Prostate gland (tissue), 2 donors: ENCODE data around the gene LHB. TPM values are rescaled to one million over a fixed set of nuclear protein-coding genes. Genes with fewer than 3 reads are reported as not detected.

Source experiments
- DNase-seq: peaks from one replicate; pipeline ENCODE4 v3.0.0-alpha.2; 2019; ENCODE audit warnings: low spot score
- H3K27ac ChIP-seq, 2 donors: fragments of 200-600 bp; sonication (generic); 2 replicates each; pipeline ENCODE4 v1.5.1; 2017 to 2019
- H3K27me3 ChIP-seq: fragments of 200-600 bp; sonication (generic); replicated peaks from 2 replicates; pipeline ENCODE4 v1.5.1; 2019; ENCODE audit not compliant: insufficient read depth
- H3K36me3 ChIP-seq, 2 donors: fragments of 200-600 bp; sonication (generic); 1 replicate in 1 of 2; 2 replicates in 1 of 2; pipeline versions ENCODE4 v1.5.1 to v1.8.1; 2017 to 2019
- H3K4me1 ChIP-seq: fragments of 200-600 bp; sonication (generic); replicated peaks from 2 replicates; pipeline ENCODE4 v1.5.1; 2019
- H3K4me3 ChIP-seq, 2 donors: fragments of 200-600 bp; sonication (generic); 2 replicates each; pipeline ENCODE4 v1.5.1; 2017 to 2019
- H3K9me3 ChIP-seq: fragments of 200-600 bp; sonication (generic); 2 replicates; pipeline ENCODE4 v1.5.1; 2017
- POLR2A ChIP-seq: fragments of 450-650 bp; IDR thresholded peaks from one replicate; pipeline ENCODE4 v1.6.1; 2016; ENCODE audit warnings: antibody characterized with exemption, mild to moderate bottlenecking
- POLR2AphosphoS5 ChIP-seq: sonication (generic); formaldehyde crosslinking; IDR thresholded peaks from one replicate; pipeline ENCODE4 v1.6.1; 2017; ENCODE audit warnings: antibody characterized with exemption
- WGBS: methylation state at CpG from one replicate; pipeline ENCODE4 v1.1.5; 2018; 5-methylcytosine and 5-hydroxymethylcytosine counted together
- intact Hi-C: fragments of 100-400 bp; cut with DNase I; formaldehyde crosslinking; loops from one replicate; pipeline ENCODE4 v1.14.2; 2022
- total RNA-seq, 2 donors: library from RNA; depleted of rRNA; stranded (reverse); fragments of >200 nt; gene quantifications; one replicate each; pipeline ENCODE4 v1.1.0, GENCODE V29; 2016
- TF ChIP-seq, protein P1 (sequence below), 4 experiments: fragments of 200-600 bp in 2 of 4; fragments of 450-650 bp in 2 of 4; sonication (generic) in 2 of 4; IDR thresholded peaks; 1 replicate in 3 of 4; 2 replicates in 1 of 4; pipeline ENCODE4 v1.5.1; 2016 to 2019; ENCODE audit warnings: antibody characterized with exemption in 4 of 4, mild to moderate bottlenecking in 2 of 4, moderate library complexity in 2 of 4

The LHB gene
- total RNA-seq, 2 donors from 2014 or later, result 5.2 TPM; not detected in 1

DNA sequence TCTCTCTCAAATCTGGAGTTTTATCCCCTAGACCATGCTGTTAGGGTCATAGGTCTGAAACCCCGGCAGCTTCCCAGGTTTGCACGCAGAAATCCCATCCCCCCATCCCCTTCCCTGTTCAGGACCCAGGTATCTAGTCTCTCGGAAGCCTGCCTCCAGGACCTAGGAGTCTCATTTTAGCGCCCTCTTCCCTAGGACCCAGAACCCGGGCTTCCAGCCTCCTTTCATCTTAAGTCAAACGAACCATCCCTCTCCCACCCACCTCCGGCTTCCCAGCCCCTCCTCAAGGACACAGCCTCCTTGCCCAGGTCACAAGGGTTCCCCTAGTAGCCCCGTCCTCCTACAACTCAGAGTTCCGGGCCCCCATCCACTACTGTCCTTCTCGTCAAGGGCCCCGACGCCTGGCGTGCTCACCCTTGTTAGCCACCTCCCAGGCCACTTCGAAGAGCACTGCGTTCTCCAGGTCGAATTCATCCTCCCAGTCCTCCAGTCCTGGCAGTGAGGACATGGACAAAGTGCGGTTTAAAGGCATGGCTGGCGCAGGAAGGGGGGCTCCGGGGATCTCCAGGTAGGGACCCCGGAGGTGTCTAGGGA, 24.2 kb downstream of the LHB start:
- H3K36me3 ChIP-seq, result no peaks in the 10 kb centered on the region
- WGBS, result under 1% methylated on average over 20 of the region's 20 CpGs
- no peaks in the 10 kb centered on the region for H3K9me3 ChIP-seq
- intact Hi-C loops, result no loop called here
- H3K4me3 ChIP-seq, result peak overlapping the region; percentile 74 to 88
- TF ChIP-seq POLR2A, result no peak
- TF ChIP-seq, protein P1, sequence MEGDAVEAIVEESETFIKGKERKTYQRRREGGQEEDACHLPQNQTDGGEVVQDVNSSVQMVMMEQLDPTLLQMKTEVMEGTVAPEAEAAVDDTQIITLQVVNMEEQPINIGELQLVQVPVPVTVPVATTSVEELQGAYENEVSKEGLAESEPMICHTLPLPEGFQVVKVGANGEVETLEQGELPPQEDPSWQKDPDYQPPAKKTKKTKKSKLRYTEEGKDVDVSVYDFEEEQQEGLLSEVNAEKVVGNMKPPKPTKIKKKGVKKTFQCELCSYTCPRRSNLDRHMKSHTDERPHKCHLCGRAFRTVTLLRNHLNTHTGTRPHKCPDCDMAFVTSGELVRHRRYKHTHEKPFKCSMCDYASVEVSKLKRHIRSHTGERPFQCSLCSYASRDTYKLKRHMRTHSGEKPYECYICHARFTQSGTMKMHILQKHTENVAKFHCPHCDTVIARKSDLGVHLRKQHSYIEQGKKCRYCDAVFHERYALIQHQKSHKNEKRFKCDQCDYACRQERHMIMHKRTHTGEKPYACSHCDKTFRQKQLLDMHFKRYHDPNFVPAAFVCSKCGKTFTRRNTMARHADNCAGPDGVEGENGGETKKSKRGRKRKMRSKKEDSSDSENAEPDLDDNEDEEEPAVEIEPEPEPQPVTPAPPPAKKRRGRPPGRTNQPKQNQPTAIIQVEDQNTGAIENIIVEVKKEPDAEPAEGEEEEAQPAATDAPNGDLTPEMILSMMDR (IDR thresholded peaks at IDR 0.05), result no peak
- no peak for TF ChIP-seq POLR2AphosphoS5
- H3K27me3 ChIP-seq, result no peaks in the 10 kb centered on the region
- peaks cover 19% of the 10 kb centered on the region for H3K4me1 ChIP-seq
- peak overlapping the region; percentile 97 to 98 for H3K27ac ChIP-seq
- no peak for DNase-seq

DNA sequence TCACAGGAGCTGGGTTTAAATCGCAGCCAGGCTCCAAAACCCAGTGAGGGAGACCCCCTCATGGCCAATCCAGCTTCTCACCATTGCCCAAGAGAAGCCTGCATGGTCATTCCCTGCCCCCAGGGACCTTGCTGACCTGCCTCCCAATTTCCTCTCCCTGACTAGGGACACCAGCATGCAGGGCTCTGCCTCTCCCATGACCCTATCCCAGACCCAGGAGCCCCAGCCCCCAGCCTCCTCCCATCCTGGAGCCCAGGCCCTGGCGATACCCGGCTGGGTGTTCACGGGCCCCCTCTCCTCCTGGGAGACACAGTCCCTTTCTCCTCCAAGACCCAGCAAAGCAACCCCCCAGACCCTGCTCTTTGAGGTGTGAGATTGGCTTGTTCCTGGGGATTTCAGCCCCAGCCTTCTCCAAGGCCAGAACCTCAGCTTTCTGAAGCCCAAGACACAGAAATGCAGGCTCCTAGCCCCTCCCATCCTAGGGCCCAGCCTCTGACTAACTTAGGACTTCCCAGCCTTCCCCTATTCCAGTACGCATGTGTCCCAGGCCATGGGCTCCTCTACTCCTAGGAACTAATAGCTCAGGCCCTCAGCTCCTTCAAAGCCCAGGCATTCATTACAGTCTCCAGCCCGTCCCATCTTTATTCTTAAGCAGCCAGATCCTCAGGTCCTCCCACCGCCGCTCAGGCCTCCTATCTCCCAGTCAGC, 24.9 kb downstream of the LHB start:
- no peaks in the 10 kb centered on the region for H3K27me3 ChIP-seq
- no peaks in the 10 kb centered on the region for H3K9me3 ChIP-seq
- H3K27ac ChIP-seq, result peak overlapping the region; percentile 97 to 98
- peak overlapping the region; percentile 74 to 88 for H3K4me3 ChIP-seq
- no peaks in the 10 kb centered on the region for H3K36me3 ChIP-seq
- TF ChIP-seq POLR2AphosphoS5 (peak; percentile 89), POLR2A (peak; percentile 83)
- TF ChIP-seq, protein P1 (IDR thresholded peaks at IDR 0.05), result no peak
- DNase-seq, result peak; percentile 74
- peaks cover 19% of the 10 kb centered on the region for H3K4me1 ChIP-seq
- 12% methylated on average over 8 of the region's 8 CpGs for WGBS
- intact Hi-C loops, result no loop called here

DNA sequence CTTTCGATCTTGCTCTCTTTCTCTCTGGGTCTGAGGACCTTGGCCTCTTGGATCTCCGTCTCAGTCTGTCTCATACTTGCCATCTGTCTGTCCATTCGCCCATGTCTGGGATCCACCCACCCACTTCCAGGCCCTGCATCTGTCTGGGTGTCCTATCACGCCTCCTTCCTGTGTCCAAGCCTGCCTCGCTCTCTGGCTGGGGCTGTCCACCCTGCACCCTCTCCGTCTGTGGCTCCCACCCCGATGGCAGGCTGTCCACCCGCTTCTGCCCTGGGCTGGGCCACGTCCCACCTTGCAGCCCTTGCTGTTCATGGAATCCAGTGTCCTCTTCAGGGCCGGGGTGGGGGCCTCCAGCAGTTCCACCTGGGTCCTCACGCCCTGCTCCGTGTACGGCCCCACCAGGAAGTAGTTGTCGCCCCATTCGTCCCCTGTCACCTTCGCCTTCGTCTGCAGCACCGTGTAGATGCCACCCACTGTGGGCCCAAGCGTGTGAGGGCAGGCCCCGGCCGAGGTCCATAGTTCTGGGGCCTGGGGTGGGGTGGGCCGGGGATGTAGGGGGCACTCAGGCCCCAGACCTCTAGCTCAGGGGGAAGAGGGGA, 25.8 kb downstream of the LHB start:
- Histone ChIP-seq H3K4me1 (peaks cover 19% of the 10 kb centered on the region), H3K4me3 (peak overlapping the region; percentile 74 to 88), H3K27ac (peak overlapping the region in 1 of 2 donors; percentile 97), H3K36me3 (no peaks in the 10 kb centered on the region), H3K9me3 (no peaks in the 10 kb centered on the region), H3K27me3 (no peaks in the 10 kb centered on the region)
- 69% methylated on average over 22 of the region's 22 CpGs for WGBS
- no peak for DNase-seq
- TF ChIP-seq, protein P1 (IDR thresholded peaks at IDR 0.05), result no peak
- TF ChIP-seq POLR2AphosphoS5 (no peak), POLR2A (no peak)
- intact Hi-C loops, result no loop called here

DNA sequence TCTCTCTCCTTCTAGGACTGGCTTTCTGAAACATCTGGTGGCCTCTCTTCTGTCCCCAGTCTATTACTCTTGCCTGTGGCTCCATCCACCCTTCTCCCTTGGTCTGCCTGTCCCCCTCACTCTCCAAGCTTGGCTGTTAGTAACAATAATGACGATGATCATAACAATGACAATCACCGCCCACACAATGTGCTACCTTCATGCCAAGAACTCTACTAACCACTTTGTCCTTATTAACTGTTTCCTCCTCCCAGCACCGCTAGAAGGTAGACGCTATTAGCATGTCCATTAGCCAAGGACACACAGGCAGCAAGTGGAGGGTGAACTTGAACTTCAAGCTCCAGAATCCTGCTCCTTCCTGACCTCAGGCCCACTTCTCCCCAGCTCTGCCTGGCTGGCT, 26.5 kb downstream of the LHB start:
- Histone ChIP-seq H3K36me3 (no peaks in the 10 kb centered on the region), H3K27me3 (no peaks in the 10 kb centered on the region), H3K4me1 (peaks cover 19% of the 10 kb centered on the region), H3K9me3 (no peaks in the 10 kb centered on the region), H3K27ac (no peak overlapping the region), H3K4me3 (no peak overlapping the region)
- 40% methylated on average over 4 of the region's 4 CpGs for WGBS
- no peak for TF ChIP-seq POLR2A
- TF ChIP-seq, protein P1 (IDR thresholded peaks at IDR 0.05), result no peak
- TF ChIP-seq POLR2AphosphoS5, result no peak
- intact Hi-C loops, result no loop called here
- DNase-seq, result no peak
